HT1080 (cell line): ENCODE results near the gene COL4A1. TPM values are rescaled to one million over a fixed set of nuclear protein-coding genes. Genes with fewer than 3 reads are reported as not detected.

Experiments used
- DNase-seq: peaks from one replicate; pipeline ENCODE4 v3.0.0-alpha.2; 2015; ENCODE audit warnings: low read depth
- total RNA-seq: library from RNA; depleted of rRNA; stranded (reverse); fragments of >200 nt; shearing (Covaris generic); gene quantifications from 2 replicates; pipeline ENCODE4 v1.2.3, GENCODE V29; 2014

The COL4A1 gene
- total RNA-seq, 1 experiment from 2014 or later: 146 TPM

DNA sequence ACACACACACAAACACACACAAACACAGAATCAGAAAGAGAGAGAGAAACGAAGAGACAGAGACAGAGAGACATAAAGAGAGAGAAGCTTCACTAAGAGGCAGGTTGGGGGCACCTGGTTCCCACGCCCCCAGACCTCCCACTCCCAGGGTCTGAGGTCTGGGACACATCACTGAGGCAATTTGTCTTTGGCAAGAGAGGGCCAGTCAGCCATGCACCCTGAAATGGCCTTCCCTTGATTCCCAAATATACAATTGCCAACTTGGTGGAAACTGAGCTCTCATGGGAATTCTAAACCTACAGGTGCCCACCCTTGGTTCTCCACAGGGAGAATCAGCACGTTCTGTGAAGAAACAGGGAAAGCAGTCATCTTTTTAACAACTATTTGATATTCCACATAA lies 79.5 kb downstream of the COL4A1 start:
- no peak for DNase-seq

DNA sequence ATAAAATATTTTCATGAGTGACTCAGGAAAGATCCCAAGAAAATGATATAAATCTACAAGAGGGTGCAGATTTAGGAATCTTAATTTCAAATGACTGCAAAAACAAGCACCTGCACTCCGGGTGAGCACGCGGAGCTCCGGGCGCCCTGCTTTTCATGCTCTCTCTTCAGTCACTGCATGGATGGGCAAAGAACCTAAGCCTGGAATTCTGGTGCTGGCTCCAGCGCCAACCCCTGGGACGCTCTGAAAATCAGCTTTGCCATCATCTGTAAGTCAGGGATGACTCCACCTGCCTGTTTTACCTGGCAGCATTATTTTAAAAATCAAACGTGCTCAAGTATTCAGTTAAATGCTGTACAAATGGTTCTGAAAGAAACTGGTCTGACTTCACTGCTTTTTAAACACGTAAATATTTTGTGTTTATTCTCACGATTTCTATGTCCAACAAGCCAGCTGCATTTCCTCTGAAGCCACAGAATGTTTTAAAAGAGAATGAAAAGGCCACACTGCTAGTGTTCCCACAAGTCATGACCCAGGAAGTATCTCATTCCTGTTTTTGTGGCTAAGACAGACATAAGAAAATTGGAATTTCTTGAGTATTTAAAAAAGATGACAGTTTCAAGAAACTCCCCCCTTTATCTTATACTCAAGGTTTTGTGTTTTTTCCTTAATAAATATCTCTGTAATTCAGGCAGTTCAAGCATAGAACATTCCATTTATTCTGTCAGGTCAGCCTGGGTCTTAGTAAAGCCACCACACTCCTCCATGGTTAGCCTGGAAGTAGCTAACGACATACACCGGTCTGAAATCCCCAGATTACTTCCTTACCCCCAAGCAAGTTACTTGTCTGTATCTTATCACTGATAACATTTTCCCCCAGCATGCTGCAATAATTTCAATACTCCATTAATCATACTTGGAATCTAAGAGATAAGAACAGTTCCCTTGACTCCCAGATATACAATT lies 81.1 kb downstream of the COL4A1 start:
- DNase-seq: no peak

GRCh38 chr13:110225003-110225402 lies 82.0 kb downstream of the COL4A1 start:
- no peak for DNase-seq

DNA sequence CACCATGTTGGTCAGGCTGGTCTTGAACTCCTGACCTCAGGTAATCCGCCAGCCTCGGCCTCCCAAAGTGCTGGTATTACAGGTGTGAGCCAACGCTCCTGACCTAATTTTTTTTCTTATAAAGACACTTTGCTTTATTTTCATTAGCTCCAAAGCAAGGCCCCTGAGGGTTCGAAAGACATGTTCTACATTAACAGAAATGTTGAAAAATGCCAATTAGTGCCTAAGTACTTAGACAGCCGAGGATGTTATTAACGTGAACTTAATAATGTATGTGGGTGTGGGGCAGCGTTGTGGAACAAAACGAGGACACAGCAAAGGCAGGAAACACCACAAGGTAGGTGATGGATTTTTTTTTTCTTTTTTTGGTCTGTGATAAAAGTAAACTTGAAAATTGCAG lies 82.4 kb downstream of the COL4A1 start:
- no peak for DNase-seq

GRCh38 chr13:110221406-110222117 lies 85.4 kb downstream of the COL4A1 start:
- no peak for DNase-seq

DNA sequence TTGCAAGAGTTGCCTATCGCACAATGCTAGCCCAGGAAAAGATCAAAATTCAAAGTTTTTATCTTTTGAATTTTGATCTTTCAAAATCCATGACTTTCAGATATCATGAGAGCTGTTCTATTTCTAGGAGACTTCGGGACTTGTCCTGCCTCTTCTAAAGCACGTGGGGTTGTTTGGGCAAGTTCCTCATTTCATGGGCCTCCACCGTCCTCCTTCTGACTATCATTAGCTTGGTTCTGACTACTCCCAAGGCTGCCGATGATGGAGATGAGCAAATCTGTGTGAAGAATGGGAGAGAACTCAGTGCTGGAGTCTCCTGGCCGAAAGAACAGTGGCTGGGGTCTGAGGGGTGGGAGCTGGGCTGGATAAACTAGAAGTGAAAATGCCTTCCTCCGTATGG lies 86.5 kb downstream of the COL4A1 start:
- DNase-seq: no peak

- DNase-seq: no peak
Observed at GRCh38 chr13:110218581-110219201, 88.3 kb downstream of the COL4A1 start.

GRCh38 chr13:110217811-110218210 lies 89.1 kb downstream of the COL4A1 start:
- DNase-seq: no peak

DNA sequence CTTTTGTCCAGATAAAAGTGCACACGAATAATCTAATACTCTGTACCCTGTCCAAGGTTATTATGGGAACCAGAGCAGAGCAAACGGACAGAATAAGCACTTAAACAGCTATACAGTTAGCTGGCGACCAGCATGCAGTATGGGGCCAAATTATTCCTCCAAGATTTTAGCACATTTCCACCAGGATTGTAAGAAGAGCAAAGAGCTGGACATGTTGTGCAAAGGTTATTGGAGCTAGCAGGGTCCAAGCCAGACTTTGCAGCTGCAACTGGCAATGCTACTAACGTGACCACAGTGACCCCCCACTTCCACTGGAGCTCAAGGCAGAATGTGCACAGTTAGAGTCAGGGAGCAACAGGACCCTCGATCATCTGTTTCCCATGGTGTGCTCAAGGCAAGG lies 89.9 kb downstream of the COL4A1 start:
- DNase-seq: no peak

- no peak for DNase-seq
Observed at GRCh38 chr13:110216398-110217041, 90.4 kb downstream of the COL4A1 start.

DNA sequence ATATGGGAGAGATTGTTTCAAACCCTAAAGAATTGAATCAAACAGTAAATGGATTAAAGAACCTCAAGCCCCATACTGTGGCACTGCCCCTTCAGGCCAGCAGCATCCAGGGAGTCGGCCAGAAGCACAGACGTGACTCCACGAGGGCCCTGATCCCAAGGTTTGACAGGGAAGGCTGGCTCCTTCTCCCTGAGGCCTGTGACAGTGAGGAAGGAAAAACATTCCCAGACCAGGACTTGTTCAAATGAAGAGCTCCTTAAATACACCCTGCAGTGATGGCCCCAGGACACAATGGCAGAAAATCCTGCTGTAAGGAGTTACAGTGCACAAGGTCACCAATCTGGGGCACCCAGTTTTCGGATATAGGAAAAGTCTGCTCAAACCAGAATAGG lies 91.0 kb downstream of the COL4A1 start:
- no peak for DNase-seq

DNA sequence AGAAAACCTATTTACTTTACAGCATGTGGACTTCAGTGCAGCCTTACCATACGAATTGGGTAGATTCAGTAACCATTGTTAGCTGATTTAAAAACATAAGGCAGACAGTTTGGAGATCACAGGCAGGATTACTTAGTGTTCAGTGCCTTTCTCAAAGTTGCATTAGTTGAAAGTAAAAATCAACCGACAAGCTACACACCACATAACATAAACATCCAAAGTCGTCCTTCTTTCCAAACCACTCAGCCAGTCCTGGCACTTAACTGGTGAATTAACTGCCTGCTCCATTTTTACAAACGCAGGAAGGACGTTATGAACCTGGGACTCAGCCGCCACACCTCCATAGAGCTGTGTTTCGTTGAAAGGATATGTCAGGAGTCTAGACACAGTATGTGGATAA lies 91.4 kb downstream of the COL4A1 start:
- no peak for DNase-seq

DNA sequence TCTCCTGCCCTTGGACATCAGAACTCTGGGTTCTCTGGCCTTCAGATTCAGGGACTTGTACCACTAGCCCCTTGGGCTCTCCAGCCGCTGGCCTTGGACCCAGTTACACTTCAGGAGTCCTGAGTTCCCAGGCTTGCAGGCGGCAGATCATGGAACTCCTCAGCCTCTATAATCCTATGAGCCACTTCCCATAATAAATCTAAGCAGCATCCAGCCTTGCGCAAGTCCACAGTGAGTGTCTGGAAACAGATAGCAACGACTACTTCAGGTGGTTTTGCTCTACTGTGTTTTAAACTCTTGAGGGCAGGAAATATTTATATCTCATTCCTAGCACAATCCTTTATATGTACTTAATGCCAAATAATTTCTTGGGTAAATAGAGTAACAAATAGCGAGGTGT lies 92.3 kb downstream of the COL4A1 start:
- DNase-seq: no peak

DNA sequence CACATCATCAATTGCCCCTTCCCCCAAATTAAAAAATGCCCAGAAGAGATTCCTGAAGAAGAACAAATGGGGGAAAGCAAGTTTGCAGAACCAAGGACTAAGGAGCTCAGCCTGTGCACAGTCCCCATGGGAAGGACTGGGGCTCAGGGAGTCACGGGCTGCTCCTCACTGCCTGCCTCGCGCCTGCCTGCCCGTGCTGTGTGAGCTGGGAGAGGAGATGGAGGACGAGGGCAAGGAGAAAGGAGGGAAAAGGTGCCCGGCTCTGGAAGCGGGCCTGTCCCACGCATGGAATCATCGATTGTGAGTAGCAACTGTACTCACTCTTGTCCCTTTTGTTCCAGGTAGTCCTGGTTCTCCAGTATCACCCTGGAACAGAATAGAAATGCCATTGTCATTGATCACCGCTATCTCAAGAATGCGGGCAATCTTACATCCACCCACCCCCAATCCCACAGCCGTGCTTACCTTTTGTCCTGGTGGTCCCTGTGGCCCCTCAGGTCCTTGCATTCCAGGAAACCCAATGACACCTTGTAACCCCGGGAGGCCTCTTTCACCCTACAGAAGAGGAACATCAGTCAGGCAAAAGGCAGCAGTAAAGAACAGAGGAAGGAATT lies 93.4 kb downstream of the COL4A1 start:
- DNase-seq: no peak

DNA sequence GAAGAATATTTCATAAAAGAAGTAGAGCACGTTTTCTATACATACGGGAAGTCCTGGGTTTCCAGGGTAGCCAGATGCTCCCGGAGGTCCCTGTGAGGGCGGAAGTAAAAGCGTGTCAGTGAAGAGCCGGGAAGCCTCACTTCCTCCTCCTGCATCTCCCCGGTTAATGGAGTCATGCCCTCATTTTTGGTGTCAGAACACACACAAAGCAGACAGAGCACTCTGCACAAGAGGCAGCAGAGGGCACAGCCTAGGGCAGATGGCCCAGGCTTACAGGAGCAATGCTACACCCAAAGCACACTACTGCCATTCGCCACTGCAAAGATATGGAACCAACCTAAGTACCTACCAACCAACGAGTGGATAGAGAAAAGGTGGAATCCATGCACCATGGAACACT lies 94.4 kb downstream of the COL4A1 start:
- DNase-seq: no peak

DNA sequence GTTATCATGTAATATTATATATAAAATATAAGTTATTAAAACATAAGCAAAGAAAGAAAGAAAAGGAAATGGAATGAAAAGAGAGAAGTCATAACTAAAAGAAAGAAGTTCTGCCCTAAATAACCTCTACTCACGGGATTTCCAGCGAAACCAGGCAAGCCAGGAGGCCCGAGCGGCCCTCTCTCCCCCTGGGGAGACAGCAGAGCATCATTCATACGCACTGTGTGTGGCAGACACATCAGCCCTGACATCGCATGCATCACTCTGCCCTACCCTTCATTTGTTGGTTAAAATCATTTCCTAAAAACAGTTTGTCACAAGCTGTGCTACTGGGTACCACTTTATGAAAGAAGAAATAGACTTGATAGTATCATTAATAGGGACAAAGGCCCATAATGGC lies 95.2 kb downstream of the COL4A1 start:
- no peak for DNase-seq

- DNase-seq: no peak
Observed at GRCh38 chr13:110211046-110211445, 95.9 kb downstream of the COL4A1 start.

- no peak for DNase-seq
Observed at GRCh38 chr13:110210604-110210985, 96.4 kb downstream of the COL4A1 start.

DNA sequence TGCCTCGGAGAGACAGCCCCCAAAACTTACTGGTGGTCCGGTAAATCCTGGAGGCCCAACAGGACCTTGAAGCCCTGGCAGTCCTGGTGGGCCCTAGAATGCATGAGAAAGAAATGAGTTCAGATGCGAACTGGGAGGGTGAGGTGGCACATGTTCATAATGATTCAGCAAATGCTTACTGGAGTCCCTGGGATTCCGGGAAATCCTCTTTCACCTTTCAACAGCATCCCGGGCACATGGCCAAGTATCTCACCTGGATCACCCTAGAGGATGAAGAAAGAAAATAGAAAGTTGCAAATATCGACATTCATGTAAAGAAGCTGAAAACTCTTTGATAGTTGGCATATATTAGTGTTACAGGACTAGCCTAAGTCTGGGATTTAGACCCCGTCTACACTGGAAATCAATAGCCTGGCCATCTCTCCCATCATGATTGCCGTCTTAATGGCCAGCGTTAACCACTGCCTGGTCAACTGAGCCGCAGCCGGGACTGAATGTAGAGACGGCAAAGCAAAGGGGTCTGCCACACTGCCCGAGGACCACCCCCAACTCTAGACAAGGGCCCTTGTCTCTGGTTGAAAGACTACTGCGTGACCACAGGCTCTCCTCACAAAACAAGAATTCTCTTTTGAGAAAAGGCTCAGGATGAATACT lies 96.9 kb downstream of the COL4A1 start:
- no peak for DNase-seq

DNA sequence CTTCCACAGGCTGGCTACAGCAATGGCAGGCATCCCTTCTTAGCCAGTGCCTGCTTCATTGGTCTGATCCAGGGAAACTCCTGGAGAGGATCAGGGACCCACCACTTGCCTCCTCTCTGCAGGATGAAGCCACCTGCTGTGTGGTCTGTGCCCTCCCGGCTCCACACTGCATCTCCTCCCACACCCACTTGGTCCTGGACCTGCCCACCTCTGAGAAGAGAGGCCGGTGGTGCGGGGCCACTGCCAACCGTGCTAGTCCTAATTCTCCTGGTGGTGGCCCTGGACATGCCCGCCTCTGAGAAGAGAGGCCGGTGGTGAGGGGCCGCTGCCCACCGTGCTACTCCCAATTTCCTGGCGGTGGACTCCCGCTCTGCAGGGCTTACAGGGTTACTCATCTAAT lies 98.8 kb downstream of the COL4A1 start:
- no peak for DNase-seq

- DNase-seq: no peak
Observed at GRCh38 chr13:110206996-110207395, 100.0 kb downstream of the COL4A1 start.
